GM12873 (cell line): ENCODE results near the gene ZNF549.
A peak's percentile ranks its signal among the peaks of the same experiment; 100 is the strongest.

ENCODE experiments used
- TF ChIP-seq, protein P1 (sequence below): IDR thresholded peaks from 2 replicates; pipeline ENCODE4 v1.5.1; 2012; ENCODE audit warnings: low read depth, mild to moderate bottlenecking, moderate library complexity, low read length, control low read depth; ENCODE audit not compliant: insufficient read depth; ENCODE audit errors: missing control alignments

The ZNF549 gene

DNA sequence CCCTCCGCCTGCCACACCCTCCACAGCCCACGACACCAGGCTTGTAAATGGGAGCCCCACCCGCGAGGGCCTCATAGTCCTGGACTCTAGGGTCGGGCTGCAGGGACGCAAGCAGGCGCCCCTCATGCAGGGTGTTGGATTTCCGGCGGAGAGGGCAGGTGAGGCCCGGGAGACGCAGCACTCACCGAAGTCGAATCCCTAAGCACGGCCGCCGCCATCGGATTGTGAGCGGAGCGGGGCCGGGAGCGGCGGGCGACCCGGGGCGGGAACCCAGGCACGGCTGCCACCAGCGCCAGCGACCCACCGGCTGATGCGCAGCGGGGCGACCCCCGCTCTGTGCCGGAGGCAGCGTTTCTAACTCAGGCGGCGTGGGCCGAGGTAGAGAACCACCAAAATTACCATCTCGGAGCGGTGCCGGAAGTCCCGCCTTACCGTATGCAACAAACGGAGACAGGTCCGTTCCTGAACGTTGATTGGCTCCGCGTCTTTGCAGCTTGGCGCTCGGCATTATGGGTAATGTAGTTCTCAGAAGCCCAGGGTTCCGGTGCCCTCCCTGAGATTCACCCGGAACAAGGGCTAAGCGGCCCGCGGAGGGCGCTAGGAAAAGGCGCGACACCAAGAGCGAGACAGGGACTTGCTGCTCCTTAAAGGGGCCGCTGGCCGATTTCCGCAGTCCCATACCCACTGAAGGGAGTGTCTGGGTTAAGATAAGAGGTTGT, 51.5 kb downstream of the ZNF549 start, which contains the start of gene ZNF416:
Gene ZNF416 (minus strand): TSS at position 425 of the 719 bp plus-strand sequence. CDS start 207 bp downstream, at position 218.
- TF ChIP-seq, protein P1, sequence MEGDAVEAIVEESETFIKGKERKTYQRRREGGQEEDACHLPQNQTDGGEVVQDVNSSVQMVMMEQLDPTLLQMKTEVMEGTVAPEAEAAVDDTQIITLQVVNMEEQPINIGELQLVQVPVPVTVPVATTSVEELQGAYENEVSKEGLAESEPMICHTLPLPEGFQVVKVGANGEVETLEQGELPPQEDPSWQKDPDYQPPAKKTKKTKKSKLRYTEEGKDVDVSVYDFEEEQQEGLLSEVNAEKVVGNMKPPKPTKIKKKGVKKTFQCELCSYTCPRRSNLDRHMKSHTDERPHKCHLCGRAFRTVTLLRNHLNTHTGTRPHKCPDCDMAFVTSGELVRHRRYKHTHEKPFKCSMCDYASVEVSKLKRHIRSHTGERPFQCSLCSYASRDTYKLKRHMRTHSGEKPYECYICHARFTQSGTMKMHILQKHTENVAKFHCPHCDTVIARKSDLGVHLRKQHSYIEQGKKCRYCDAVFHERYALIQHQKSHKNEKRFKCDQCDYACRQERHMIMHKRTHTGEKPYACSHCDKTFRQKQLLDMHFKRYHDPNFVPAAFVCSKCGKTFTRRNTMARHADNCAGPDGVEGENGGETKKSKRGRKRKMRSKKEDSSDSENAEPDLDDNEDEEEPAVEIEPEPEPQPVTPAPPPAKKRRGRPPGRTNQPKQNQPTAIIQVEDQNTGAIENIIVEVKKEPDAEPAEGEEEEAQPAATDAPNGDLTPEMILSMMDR, result peak; percentile 26

GRCh38 chr19:57583104-57583520, 56.0 kb downstream of the ZNF549 start:
- TF ChIP-seq, protein P1, result no peak

DNA sequence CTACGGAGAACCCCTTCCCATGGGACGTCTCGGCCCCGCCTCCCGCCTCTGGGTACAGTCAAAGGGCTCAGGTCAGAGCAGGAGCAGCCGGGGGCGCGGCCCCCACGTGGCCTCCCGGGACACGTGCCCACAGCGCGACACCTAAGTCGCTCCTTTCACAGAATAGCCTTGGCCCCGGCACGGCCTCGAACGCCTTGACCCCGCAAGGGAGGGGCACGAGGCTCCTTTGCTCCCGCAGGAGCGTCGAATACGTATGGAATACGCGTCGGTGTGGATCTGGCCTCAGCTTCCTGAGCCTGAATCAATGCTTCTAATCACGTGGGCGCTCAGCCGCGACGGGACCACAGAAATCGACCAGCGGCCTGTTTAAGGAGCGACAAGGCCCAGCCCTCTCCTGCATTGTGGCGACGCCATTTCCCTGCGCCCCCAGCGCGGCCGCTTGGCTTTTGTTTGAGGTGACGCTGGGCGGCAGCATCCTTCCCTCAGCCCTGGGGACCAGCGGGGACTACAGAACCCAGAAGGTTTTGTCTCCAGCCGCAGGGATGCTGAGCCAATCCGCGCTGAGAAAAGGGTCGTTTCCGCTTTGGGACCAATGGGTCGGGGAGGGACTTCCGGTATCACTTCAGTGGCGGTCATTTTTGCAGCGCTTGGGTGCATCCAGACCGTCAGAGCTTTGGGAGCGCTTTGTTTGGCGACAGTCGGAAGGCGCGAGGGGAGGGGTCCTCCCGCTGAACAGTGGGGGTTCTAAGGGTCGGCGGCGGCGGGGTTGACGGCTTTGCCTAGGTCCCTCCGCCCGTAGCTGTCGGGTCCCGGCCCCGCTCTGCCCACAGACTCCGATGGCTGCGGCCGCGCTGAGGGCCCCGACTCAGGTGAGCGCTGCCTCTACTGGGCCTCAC, 56.6 kb downstream of the ZNF549 start, which contains the start of gene ZIK1:
Gene ZIK1 (plus strand): TSS at position 625 of the 896 bp plus-strand sequence. CDS start 212 bp downstream, at position 837.
- TF ChIP-seq, protein P1, result no peak

DNA sequence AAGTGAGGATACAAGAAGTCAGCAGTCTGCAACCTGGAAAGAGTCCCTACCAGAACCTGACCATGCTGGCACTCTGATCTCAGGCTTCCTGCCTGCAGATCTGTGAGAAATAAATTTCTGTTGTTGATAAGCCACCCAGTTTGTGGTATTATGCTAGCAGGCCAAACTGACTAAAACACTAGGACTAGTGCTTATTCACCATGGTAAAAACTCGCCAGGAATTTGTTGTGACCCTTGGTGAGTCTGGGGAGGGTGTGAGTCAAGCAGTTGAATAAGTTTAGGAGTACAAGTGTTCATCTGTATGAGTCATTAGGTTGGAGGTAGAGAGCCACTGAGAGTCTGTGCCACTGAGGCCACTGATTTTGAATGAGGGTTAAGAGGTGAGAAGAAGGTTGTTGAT, 60.4 kb downstream of the ZNF549 start:
- TF ChIP-seq, protein P1, result no peak

- TF ChIP-seq, protein P1, result no peak
Observed at GRCh38 chr19:57599377-57599760, 72.2 kb downstream of the ZNF549 start.

- TF ChIP-seq, protein P1, result no peak
Observed at GRCh38 chr19:57599761-57600383, 72.7 kb downstream of the ZNF549 start, which contains the start of gene ZNF530. Gene ZNF530 (plus strand): TSS chr19:57599885. CDS start chr19:57604346, 4,461 bp downstream.
